PC-9 (cell line): Measurements from ENCODE around the gene SIRT1. TPM values are rescaled to one million over a fixed set of nuclear protein-coding genes. Genes with fewer than 3 reads are reported as not detected.
A peak's percentile ranks its signal among the peaks of the same experiment; 100 is the strongest.

ENCODE experiments used
- BruUV-seq: library from RNA; stranded (reverse); fragments of 400-500 nt; replicated peaks from 2 replicates; lab custom pipeline; 2021; lab: Mats Ljungman, UMichigan
- CTCF ChIA-PET: fragments of 300-600 bp; sonication (Branson Sonifier 250); formaldehyde crosslinking; loops from one replicate; lab custom pipeline; 2022; ENCODE audit warnings: antibody characterized with exemption; lab: Charles Lee
- POLR2A ChIA-PET: fragments of 300-600 bp; sonication (Branson Sonifier 250); formaldehyde crosslinking; loops from one replicate; lab custom pipeline; 2022; ENCODE audit warnings: antibody characterized with exemption; ENCODE audit not compliant: unreplicated experiment; lab: Charles Lee
- DNase-seq, 2 experiments: peaks; one replicate each; pipeline versions ENCODE4 v3.0.0 to v3.0.0-alpha.2; 2015 to 2022; ENCODE audit warnings: mixed read lengths in 1 of 2
- H2AFZ ChIP-seq: fragments of 200-600 bp; sonication (generic); 2 replicates; pipeline ENCODE4 v1.8.1; 2017; ENCODE audit warnings: antibody characterized with exemption
- H3F3A ChIP-seq: fragments of 200-600 bp; sonication (generic); 2 replicates; pipeline ENCODE4 v1.8.1; 2017; ENCODE audit warnings: antibody characterized with exemption, mild to moderate bottlenecking, low read depth; ENCODE audit not compliant: insufficient read depth
- H3K27ac ChIP-seq: fragments of 200-600 bp; sonication (generic); 2 replicates; pipeline ENCODE4 v1.6.1; 2016; ENCODE audit warnings: mixed run types
- H3K27me3 ChIP-seq: fragments of 200-600 bp; sonication (generic); 2 replicates; pipeline ENCODE4 v1.6.1; 2016; ENCODE audit warnings: low read depth, mixed run types; ENCODE audit not compliant: insufficient read depth
- H3K36me3 ChIP-seq: fragments of 200-600 bp; sonication (generic); 2 replicates; pipeline ENCODE4 v1.6.1; 2016; ENCODE audit warnings: low read depth, mixed run types
- H3K4me1 ChIP-seq: fragments of 200-600 bp; sonication (generic); replicated peaks from 2 replicates; pipeline ENCODE4 v1.6.1; 2016; ENCODE audit warnings: mixed run types; ENCODE audit not compliant: insufficient read depth
- H3K4me2 ChIP-seq: fragments of 200-600 bp; sonication (generic); 2 replicates; pipeline ENCODE4 v1.6.1; 2017; ENCODE audit warnings: mixed run types
- H3K4me3 ChIP-seq: fragments of 200-600 bp; sonication (generic); 2 replicates; pipeline ENCODE4 v1.6.1; 2016; ENCODE audit warnings: mixed run types
- H3K79me2 ChIP-seq: fragments of 200-600 bp; sonication (generic); 2 replicates; pipeline ENCODE4 v1.6.1; 2017; ENCODE audit warnings: low read depth, mixed run types
- H3K9me2 ChIP-seq: fragments of 200-600 bp; sonication (generic); 2 replicates; pipeline ENCODE4 v1.8.1; 2017; ENCODE audit warnings: mild to moderate bottlenecking; ENCODE audit not compliant: insufficient read depth
- H3K9me3 ChIP-seq: fragments of 200-600 bp; sonication (generic); 2 replicates; pipeline ENCODE4 v1.8.1; 2016; ENCODE audit warnings: low read depth; ENCODE audit not compliant: insufficient read depth
- H4K20me1 ChIP-seq: fragments of 200-600 bp; sonication (generic); 2 replicates; pipeline ENCODE4 v1.8.1; 2017; ENCODE audit not compliant: insufficient read depth
- CTCF ChIP-seq: fragments of 200-600 bp; sonication (generic); conservative IDR thresholded peaks from 2 replicates; pipeline ENCODE4 v1.6.1; 2017; ENCODE audit warnings: mixed run types, antibody characterized with exemption, mild to moderate bottlenecking, moderate library complexity
- EZH2 ChIP-seq: fragments of 200-600 bp; sonication (generic); IDR thresholded peaks from 2 replicates; pipeline ENCODE4 v1.8.0; 2017; ENCODE audit warnings: antibody characterized with exemption, low read depth
- intact Hi-C: fragments of 100-400 bp; cut with micrococcal nuclease; formaldehyde crosslinking; loops from one replicate; pipeline ENCODE4 v1.10.0; 2022; ENCODE audit not compliant: unreplicated experiment
- total RNA-seq: library from RNA; stranded (reverse); gene quantifications from 2 replicates; pipeline ENCODE4 v1.2.3, GENCODE V29; 2021

The SIRT1 gene
- total RNA-seq, 1 experiment from 2014 or later: 15.8 TPM

GRCh38 chr10:67849331-67850011, 35.0 kb upstream of the SIRT1 start:
- Histone ChIP-seq H3K27me3 (no peaks in the 10 kb centered on the region), H2AFZ (peak overlapping the region; percentile 92), H3K79me2 (0 out of 2 replicates have a peak, but pooled peaks cover 5% of the 10 kb centered on the region), H3K27ac (peak overlapping the region; percentile 88), H3F3A (peaks cover 18% of the 10 kb centered on the region; the same call in 1 of the 2 replicates), H3K4me1 (peaks cover 5% of the 10 kb centered on the region), H3K4me2 (peak overlapping the region; percentile 78), H3K36me3 (no peaks in the 10 kb centered on the region), H3K9me2 (no peaks in the 10 kb centered on the region), H4K20me1 (no peaks in the 10 kb centered on the region), H3K9me3 (no peaks in the 10 kb centered on the region), H3K4me3 (peak overlapping the region; percentile 79)
- DNase-seq: peak; percentile 81 to 90
- ChIA-PET CTCF (interaction anchor here (0.5 to 0.6 kb wide), 2 partner anchors 73 to 743 kb away, joined by 9 to 10 read pairs; no protein-coding TSS in a partner anchor), POLR2A (interaction anchor here (0.6 to 0.7 kb wide), 2 partner anchors 27 to 290 kb away, joined by 7 to 9 read pairs; no protein-coding TSS in a partner anchor)
- TSS peak; percentile 98 for BruUV-seq
- intact Hi-C loops: loop anchor here (10.0 kb wide), 2 partner anchors 175 to 485 kb away; partner anchors contain the start of genes HNRNPH3 and PBLD
- TF ChIP-seq EZH2: no peak
- no peak for TF ChIP-seq CTCF

GRCh38 chr10:67851186-67851585, 33.3 kb upstream of the SIRT1 start:
- H3K9me3 ChIP-seq: no peaks in the 10 kb centered on the region
- BruUV-seq: no TSS peak
- H2AFZ ChIP-seq: no peak overlapping the region
- H3K27ac ChIP-seq: no peak overlapping the region
- H3K4me2 ChIP-seq: peak overlapping the region; percentile 78
- TF ChIP-seq CTCF: no peak
- no peak for TF ChIP-seq EZH2
- no peak overlapping the region for H3K4me3 ChIP-seq
- H3K36me3 ChIP-seq: no peaks in the 10 kb centered on the region
- DNase-seq: no peak
- peaks cover 18% of the 10 kb centered on the region; the same call in 1 of the 2 replicates for H3F3A ChIP-seq
- no peaks in the 10 kb centered on the region for H4K20me1 ChIP-seq
- no peaks in the 10 kb centered on the region for H3K9me2 ChIP-seq
- intact Hi-C loops: loop anchor here (10.0 kb wide), 2 partner anchors 174 to 484 kb away; partner anchors contain the start of genes HNRNPH3 and PBLD
- H3K27me3 ChIP-seq: no peaks in the 10 kb centered on the region
- H3K4me1 ChIP-seq: peaks cover 5% of the 10 kb centered on the region
- H3K79me2 ChIP-seq: 0 out of 2 replicates have a peak, but pooled peaks cover 5% of the 10 kb centered on the region
- ChIA-PET CTCF (no interaction called here), POLR2A (no interaction called here)

GRCh38 chr10:67852761-67853160, 31.7 kb upstream of the SIRT1 start:
- Histone ChIP-seq H3K9me3 (no peaks in the 10 kb centered on the region), H3K79me2 (0 out of 2 replicates have a peak, but pooled peaks cover 5% of the 10 kb centered on the region), H2AFZ (no peak overlapping the region), H3K4me2 (no peak overlapping the region), H4K20me1 (no peaks in the 10 kb centered on the region), H3K27me3 (no peaks in the 10 kb centered on the region), H3F3A (peaks cover 15% of the 10 kb centered on the region; the same call in 1 of the 2 replicates), H3K36me3 (no peaks in the 10 kb centered on the region), H3K27ac (no peak overlapping the region), H3K4me3 (no peak overlapping the region), H3K4me1 (peaks cover 5% of the 10 kb centered on the region), H3K9me2 (no peaks in the 10 kb centered on the region)
- no peak for DNase-seq
- TF ChIP-seq EZH2 (no peak), CTCF (no peak)
- intact Hi-C loops: loop anchor here (10.0 kb wide), 2 partner anchors 172 to 482 kb away; partner anchors contain the start of genes HNRNPH3 and PBLD
- ChIA-PET CTCF (interaction anchor here (0.6 kb wide), 1 partner anchor 49 kb away, joined by 3 read pairs; no protein-coding TSS in a partner anchor), POLR2A (no interaction called here)
- no TSS peak for BruUV-seq
